ENCODE data around the gene LCLAT1.

DNA sequence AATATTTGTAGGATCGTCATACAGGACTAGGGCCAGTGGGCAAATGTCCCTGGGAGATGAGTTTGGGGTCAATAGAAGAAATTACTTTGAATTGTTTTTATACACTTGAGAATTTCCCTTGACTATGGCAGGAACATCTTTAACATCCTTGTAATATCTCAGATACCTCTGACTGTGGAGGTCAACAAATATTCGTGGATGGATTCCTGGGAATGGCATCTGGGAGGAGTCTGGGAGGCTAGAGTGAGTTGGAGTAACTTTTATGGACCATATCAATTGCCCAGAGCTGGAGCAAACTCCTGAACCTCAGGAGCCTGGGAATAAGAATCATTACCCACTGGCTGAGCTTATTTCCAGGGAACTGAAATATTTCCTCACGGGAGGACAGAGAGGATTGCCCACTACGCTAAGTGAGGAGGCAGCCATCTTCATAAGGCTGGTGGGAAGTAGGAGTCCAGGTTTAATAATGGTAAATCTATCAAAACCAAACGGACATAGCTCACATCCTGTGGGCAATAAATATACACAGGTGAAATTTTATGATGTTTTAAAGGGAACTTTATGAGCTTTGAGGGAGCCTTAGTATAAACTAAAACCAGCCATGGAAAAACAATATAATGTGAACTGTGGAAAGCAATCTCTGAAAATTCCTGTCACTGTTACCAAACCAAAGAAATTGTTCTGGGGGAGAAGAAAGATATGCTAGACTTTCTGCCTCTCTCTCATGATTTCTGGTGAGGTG is 44.4 kb upstream of the LCLAT1 start:
- no peak for TF ChIP-seq SUZ12 (IDR thresholded peaks at IDR 0.05; ENCODE audit: extremely low read depth, insufficient read depth, insufficient read length)
- TF ChIP-seq YY1 (IDR thresholded peaks at IDR 0.05; ENCODE audit: insufficient read depth, insufficient read length): no peak
